ENCODE measurements around the gene INTS2. TPM values are rescaled to one million over a fixed set of nuclear protein-coding genes. Genes with fewer than 3 reads are reported as not detected.
"Not testable (repeated sequence)": the region's sequence is repeated elsewhere in the genome, so short reads cannot be mapped to it uniquely, and the experiment has no call there.

INTS2 gene
- total and polyA plus RNA-seq, 2 donors (not counting 1 experiment from before 2014, with no cell fraction given): 3.5 to 19.5 TPM

- Mint-ChIP-seq H3K4me3 (no peak overlapping the region), H3K4me1 (no peaks in the 10 kb centered on the region), H3K9me3 (ENCODE audit: insufficient read depth) (no peaks in the 10 kb centered on the region), H3K27ac (no peak overlapping the region), H3K27me3 (no peaks in the 10 kb centered on the region)
- no peak overlapping the region for H3K27ac ChIP-seq (ENCODE audit: low read length in 2 of 2)
- H2AFZ ChIP-seq (ENCODE audit: insufficient read depth, low read depth, low read length, poor library complexity, severe bottlenecking): no peak overlapping the region
- no peaks in the 10 kb centered on the region for H3K79me2 ChIP-seq (ENCODE audit: control insufficient read depth, insufficient read depth, low read length)
- no peaks in the 10 kb centered on the region for H3K27me3 ChIP-seq (replicated peaks in 1 of 4; ENCODE audit: control extremely low read depth in 1 of 4, control insufficient read depth in 3 of 4, insufficient read depth in 4 of 4, low read length in 3 of 4)
- no peaks in the 10 kb centered on the region for H3K4me1 ChIP-seq (ENCODE audit: control insufficient read depth in 2 of 2, insufficient read depth in 2 of 2, low read length in 2 of 2)
- no peaks in the 10 kb centered on the region for H3K36me3 ChIP-seq (replicated peaks in 1 of 2; ENCODE audit: control extremely low read depth in 1 of 2, control insufficient read depth in 1 of 2, extremely low read depth in 1 of 2, insufficient read depth in 2 of 2, low read length in 1 of 2)
- WGBS (ENCODE audit: insufficient coverage): no CpG with 5 or more reads among the region's 1 CpG
- TF ChIP-seq EZH2 (IDR thresholded peaks at IDR 0.05; ENCODE audit: borderline replicate concordance, insufficient read depth, low read depth, low read length, poor library complexity, severe bottlenecking) (no peak), CTCF (IDR thresholded peaks at IDR 0.05) (no peak)
- H3K9ac ChIP-seq (ENCODE audit: low read length): no peak overlapping the region
- ChIA-PET POLR2A (no interaction called here), CTCF (interaction anchor here (0.8 to 0.9 kb wide), 2 partner anchors 8 to 192 kb away, joined by 3 to 5 read pairs; no protein-coding TSS in a partner anchor)
- no peak overlapping the region for H3K4me2 ChIP-seq (replicated peaks; ENCODE audit: low read depth, low read length, poor library complexity, severe bottlenecking)
- ATAC-seq (ENCODE audit: low read depth) (no peak), DNase-seq (no peak)
- intact Hi-C loops (cut with micrococcal nuclease): no loop called here
- H4K20me1 ChIP-seq (ENCODE audit: control insufficient read depth, insufficient read depth, low read length, poor library complexity, severe bottlenecking): no peaks in the 10 kb centered on the region
- H3K9me3 ChIP-seq (ENCODE audit: control extremely low read depth in 1 of 3, control insufficient read depth in 2 of 3, insufficient read depth in 1 of 3, low read length in 2 of 3): no peaks in the 10 kb centered on the region
- H3K4me3 ChIP-seq (ENCODE audit: control extremely low read depth in 1 of 5, extremely low read depth in 1 of 5, insufficient read depth in 1 of 5, low read depth in 2 of 5, low read length in 4 of 5): no peak overlapping the region
Measured at GRCh38 chr17:61828694-61829093, 99.1 kb downstream of the INTS2 start.

DNA sequence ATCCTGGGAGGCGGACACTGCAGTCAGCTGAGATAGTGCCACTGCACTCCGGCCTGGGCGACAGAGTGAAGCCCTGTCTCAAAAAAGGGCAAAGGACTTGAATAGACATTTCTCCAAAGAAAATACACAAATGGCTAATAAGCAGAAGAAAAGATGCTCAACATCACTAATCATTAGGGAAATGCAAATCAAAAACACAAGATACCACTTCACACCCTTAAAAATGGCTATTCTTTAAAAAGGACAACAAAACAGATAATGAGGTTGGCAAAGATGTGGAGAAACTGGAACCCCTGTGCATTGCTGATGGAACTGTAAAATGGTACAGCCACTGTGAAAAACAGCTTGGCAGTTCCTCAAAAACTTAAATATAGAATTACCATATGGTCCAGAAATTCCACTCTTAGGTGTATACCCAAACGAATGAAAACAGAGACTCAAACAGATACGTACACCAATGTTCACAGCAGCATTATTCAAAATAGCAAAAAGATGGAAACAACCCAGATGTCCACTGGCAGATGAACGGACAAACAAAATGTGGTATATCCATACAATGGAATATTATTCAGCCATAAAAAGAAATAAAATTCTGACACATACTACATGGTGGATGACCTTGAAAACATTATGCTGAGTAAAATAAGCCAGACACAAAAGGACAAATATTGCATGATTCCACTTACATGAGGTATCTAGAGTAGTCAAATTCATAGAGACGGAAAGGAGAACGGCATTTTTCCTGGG, 100.0 kb downstream of the INTS2 start:
- Histone ChIP-seq H3K79me2 (ENCODE audit: control insufficient read depth, insufficient read depth, low read length) (no peaks in the 10 kb centered on the region), H3K27ac (ENCODE audit: low read length in 2 of 2) (no peak overlapping the region), H2AFZ (ENCODE audit: insufficient read depth, low read depth, low read length, poor library complexity, severe bottlenecking) (no peak overlapping the region), H3K4me1 (ENCODE audit: control insufficient read depth in 2 of 2, insufficient read depth in 2 of 2, low read length in 2 of 2) (no peaks in the 10 kb centered on the region), H3K9me3 (ENCODE audit: control extremely low read depth in 1 of 3, control insufficient read depth in 2 of 3, insufficient read depth in 1 of 3, low read length in 2 of 3) (no peaks in the 10 kb centered on the region), H3K36me3 (replicated peaks in 1 of 2; ENCODE audit: control extremely low read depth in 1 of 2, control insufficient read depth in 1 of 2, extremely low read depth in 1 of 2, insufficient read depth in 2 of 2, low read length in 1 of 2) (no peaks in the 10 kb centered on the region), H3K9ac (ENCODE audit: low read length) (no peak overlapping the region), H3K4me3 (ENCODE audit: control extremely low read depth in 1 of 5, extremely low read depth in 1 of 5, insufficient read depth in 1 of 5, low read depth in 2 of 5, low read length in 4 of 5) (no peak overlapping the region), H3K4me2 (replicated peaks; ENCODE audit: low read depth, low read length, poor library complexity, severe bottlenecking) (no peak overlapping the region), H4K20me1 (ENCODE audit: control insufficient read depth, insufficient read depth, low read length, poor library complexity, severe bottlenecking) (no peaks in the 10 kb centered on the region), H3K27me3 (replicated peaks in 1 of 4; ENCODE audit: control extremely low read depth in 1 of 4, control insufficient read depth in 3 of 4, insufficient read depth in 4 of 4, low read length in 3 of 4) (no peaks in the 10 kb centered on the region)
- ChIA-PET POLR2A (no interaction called here), CTCF (interaction anchor here (0.8 kb wide), 1 partner anchor 9 kb away, joined by 5 read pairs; no protein-coding TSS in a partner anchor)
- TF ChIP-seq EZH2 (IDR thresholded peaks at IDR 0.05; ENCODE audit: borderline replicate concordance, insufficient read depth, low read depth, low read length, poor library complexity, severe bottlenecking): no peak
- no peak for TF ChIP-seq CTCF (IDR thresholded peaks at IDR 0.05)
- 100% methylated on average over 2 of the region's 8 CpGs for WGBS (ENCODE audit: insufficient coverage)
- DNase-seq (no peak), ATAC-seq (ENCODE audit: low read depth) (no peak)
- Mint-ChIP-seq H3K4me1 (no peaks in the 10 kb centered on the region), H3K4me3 (no peak overlapping the region), H3K27me3 (no peaks in the 10 kb centered on the region), H3K27ac (no peak overlapping the region), H3K9me3 (ENCODE audit: insufficient read depth) (no peaks in the 10 kb centered on the region)
- intact Hi-C loops (cut with micrococcal nuclease): no loop called here

- H3K79me2 ChIP-seq (ENCODE audit: control insufficient read depth, insufficient read depth, low read length); H3K27me3 Mint-ChIP-seq; H3K27ac ChIP-seq (ENCODE audit: low read length in 2 of 2); H3K4me1 ChIP-seq (ENCODE audit: control insufficient read depth in 2 of 2, insufficient read depth in 2 of 2, low read length in 2 of 2); H2AFZ ChIP-seq (ENCODE audit: insufficient read depth, low read depth, low read length, poor library complexity, severe bottlenecking); H3K9me3 ChIP-seq (ENCODE audit: control extremely low read depth in 1 of 3, control insufficient read depth in 2 of 3, insufficient read depth in 1 of 3, low read length in 2 of 3); ATAC-seq (ENCODE audit: low read depth); POLR2A ChIA-PET; H3K9ac ChIP-seq (ENCODE audit: low read length); H3K4me3 ChIP-seq (ENCODE audit: control extremely low read depth in 1 of 5, extremely low read depth in 1 of 5, insufficient read depth in 1 of 5, low read depth in 2 of 5, low read length in 4 of 5); H3K36me3 ChIP-seq (replicated peaks in 1 of 2; ENCODE audit: control extremely low read depth in 1 of 2, control insufficient read depth in 1 of 2, extremely low read depth in 1 of 2, insufficient read depth in 2 of 2, low read length in 1 of 2); CTCF ChIA-PET; intact Hi-C loops (cut with micrococcal nuclease); H3K4me1 Mint-ChIP-seq; H3K27me3 ChIP-seq (replicated peaks in 1 of 4; ENCODE audit: control extremely low read depth in 1 of 4, control insufficient read depth in 3 of 4, insufficient read depth in 4 of 4, low read length in 3 of 4); DNase-seq; H3K4me3 Mint-ChIP-seq; H3K4me2 ChIP-seq (replicated peaks; ENCODE audit: low read depth, low read length, poor library complexity, severe bottlenecking); H3K27ac Mint-ChIP-seq; H4K20me1 ChIP-seq (ENCODE audit: control insufficient read depth, insufficient read depth, low read length, poor library complexity, severe bottlenecking); H3K9me3 Mint-ChIP-seq (ENCODE audit: insufficient read depth): not testable (repeated sequence)
- WGBS (ENCODE audit: insufficient coverage): no CpG with 5 or more reads among the region's 1 CpG
Measured at GRCh38 chr17:61826866-61827265, 100.9 kb downstream of the INTS2 start.

Measured in B cell (primary cell).